Activated CD4-positive, alpha-beta memory T cell treated with anti-CD3 and anti-CD28 coated beads for 36 hours (primary cell): ENCODE data around the gene TXNRD2. TPM values are rescaled to one million over a fixed set of nuclear protein-coding genes. Genes with fewer than 3 reads are reported as not detected.
A peak's percentile ranks its signal among the peaks of the same experiment; 100 is the strongest.

ENCODE experiments used
- CTCF ChIA-PET: fragments of 350-600 bp; sonication (Branson Sonifier 250); formaldehyde crosslinking; loops from one replicate; lab custom pipeline; 2021; ENCODE audit warnings: antibody characterized with exemption, inconsistent platforms; lab: Charles Lee
- POLR2A ChIA-PET: fragments of 350-600 bp; sonication (Branson Sonifier 250); formaldehyde crosslinking; loops from one replicate; lab custom pipeline; 2021; ENCODE audit warnings: antibody characterized with exemption; lab: Charles Lee
- DNase-seq: peaks from one replicate; pipeline ENCODE4 v3.0.0-alpha.2; 2020
- H3K27ac Mint-ChIP-seq: one replicate; pipeline ENCODE4 v1.8.0; 2021; ENCODE audit warnings: mixed read lengths
- H3K27me3 Mint-ChIP-seq: one replicate; pipeline ENCODE4 v1.8.0; 2021; ENCODE audit warnings: mixed read lengths
- H3K36me3 Mint-ChIP-seq: one replicate; pipeline ENCODE4 v1.8.0; 2021; ENCODE audit warnings: mixed read lengths
- H3K4me1 Mint-ChIP-seq: one replicate; pipeline ENCODE4 v1.8.0; 2021; ENCODE audit warnings: low read depth, mixed read lengths
- H3K4me3 Mint-ChIP-seq: one replicate; pipeline ENCODE4 v1.8.0; 2021; ENCODE audit warnings: mild to moderate bottlenecking, mixed read lengths
- H3K9me3 Mint-ChIP-seq: one replicate; pipeline ENCODE4 v1.8.0; 2021; ENCODE audit warnings: mixed read lengths
- intact Hi-C: fragments of 100-400 bp; cut with micrococcal nuclease; formaldehyde crosslinking; loops from one replicate; pipeline ENCODE4 v1.15.1; 2023
- total RNA-seq, 2 experiments: library from RNA; stranded (reverse); gene quantifications; one replicate each; pipeline ENCODE4 v1.2.3, GENCODE V29; 2021

The TXNRD2 gene
- total RNA-seq, 2 experiments from 2014 or later: 23.3 to 23.4 TPM

- Mint-ChIP-seq H3K9me3 (no peaks in the 10 kb centered on the region), H3K27me3 (no peaks in the 10 kb centered on the region), H3K4me3 (no peak overlapping the region), H3K27ac (no peak overlapping the region), H3K36me3 (peaks cover 3% of the 10 kb centered on the region), H3K4me1 (peaks cover 4% of the 10 kb centered on the region)
- intact Hi-C loops: no loop called here
- DNase-seq: no peak
- CTCF ChIA-PET: interaction anchor here (3.7 to 4.6 kb wide), 2 partner anchors 9 to 171 kb away, joined by 13 to 19 read pairs; no protein-coding TSS in a partner anchor
- POLR2A ChIA-PET: no interaction called here
Observed at GRCh38 chr22:19901577-19902244, 39.9 kb downstream of the TXNRD2 start.

- Mint-ChIP-seq H3K27me3 (no peaks in the 10 kb centered on the region), H3K36me3 (peaks cover 2% of the 10 kb centered on the region), H3K9me3 (no peaks in the 10 kb centered on the region), H3K27ac (no peak overlapping the region), H3K4me3 (no peak overlapping the region), H3K4me1 (peaks cover 4% of the 10 kb centered on the region)
- no peak for DNase-seq
- CTCF ChIA-PET: interaction anchor here (3.7 to 4.6 kb wide), 2 partner anchors 9 to 170 kb away, joined by 13 to 19 read pairs; no protein-coding TSS in a partner anchor
- POLR2A ChIA-PET: no interaction called here
- intact Hi-C loops: no loop called here
Observed at GRCh38 chr22:19900707-19901436, 40.7 kb downstream of the TXNRD2 start.

GRCh38 chr22:19898831-19899567 is 42.6 kb downstream of the TXNRD2 start:
- Mint-ChIP-seq H3K27me3 (no peaks in the 10 kb centered on the region), H3K36me3 (peaks cover 2% of the 10 kb centered on the region), H3K27ac (no peak overlapping the region), H3K4me1 (peaks cover 6% of the 10 kb centered on the region), H3K9me3 (no peaks in the 10 kb centered on the region), H3K4me3 (no peak overlapping the region)
- intact Hi-C loops: no loop called here
- ChIA-PET CTCF (interaction anchor here (1.4 to 3.7 kb wide), 2 partner anchors 11 to 169 kb away, joined by 4 to 13 read pairs; no protein-coding TSS in a partner anchor), POLR2A (interaction anchor here (1.3 kb wide), 1 partner anchor 43 kb away, joined by 3 read pairs; no protein-coding TSS in a partner anchor)
- no peak for DNase-seq

- H3K27me3 Mint-ChIP-seq: no peaks in the 10 kb centered on the region
- H3K4me3 Mint-ChIP-seq: no peak overlapping the region
- no peak for DNase-seq
- no peak overlapping the region for H3K27ac Mint-ChIP-seq
- intact Hi-C loops: no loop called here
- H3K36me3 Mint-ChIP-seq: peaks cover 2% of the 10 kb centered on the region
- H3K4me1 Mint-ChIP-seq: peaks cover 15% of the 10 kb centered on the region
- no peaks in the 10 kb centered on the region for H3K9me3 Mint-ChIP-seq
- ChIA-PET POLR2A (interaction anchor here (1.3 kb wide), 1 partner anchor 43 kb away, joined by 3 read pairs; no protein-coding TSS in a partner anchor), CTCF (interaction anchor here (1.4 to 3.7 kb wide), 2 partner anchors 12 to 168 kb away, joined by 4 to 13 read pairs; no protein-coding TSS in a partner anchor)
Observed at GRCh38 chr22:19898145-19898544, 43.5 kb downstream of the TXNRD2 start.

GRCh38 chr22:19897726-19898125 is 43.9 kb downstream of the TXNRD2 start:
- ChIA-PET CTCF (interaction anchor here (0.8 to 1.8 kb wide), 2 partner anchors 14 to 167 kb away, joined by 3 to 6 read pairs; no protein-coding TSS in a partner anchor), POLR2A (no interaction called here)
- intact Hi-C loops: no loop called here
- H3K36me3 Mint-ChIP-seq: peaks cover 2% of the 10 kb centered on the region
- DNase-seq: no peak
- no peak overlapping the region for H3K4me3 Mint-ChIP-seq
- no peaks in the 10 kb centered on the region for H3K27me3 Mint-ChIP-seq
- H3K27ac Mint-ChIP-seq: no peak overlapping the region
- peaks cover 19% of the 10 kb centered on the region for H3K4me1 Mint-ChIP-seq
- no peaks in the 10 kb centered on the region for H3K9me3 Mint-ChIP-seq

GRCh38 chr22:19896665-19897355 is 44.8 kb downstream of the TXNRD2 start:
- ChIA-PET CTCF (interaction anchor here (0.8 to 1.8 kb wide), 3 partner anchors 13 to 167 kb away, joined by 3 to 8 read pairs (median 6); no protein-coding TSS in a partner anchor), POLR2A (interaction anchor here (0.6 kb wide), 1 partner anchor 791 kb away, joined by 3 read pairs; no protein-coding TSS in a partner anchor)
- H3K27ac Mint-ChIP-seq: no peak overlapping the region
- DNase-seq: peak; percentile 23
- peaks cover 2% of the 10 kb centered on the region for H3K36me3 Mint-ChIP-seq
- H3K9me3 Mint-ChIP-seq: no peaks in the 10 kb centered on the region
- H3K27me3 Mint-ChIP-seq: no peaks in the 10 kb centered on the region
- peaks cover 28% of the 10 kb centered on the region for H3K4me1 Mint-ChIP-seq
- intact Hi-C loops: no loop called here
- no peak overlapping the region for H3K4me3 Mint-ChIP-seq

- POLR2A ChIA-PET: no interaction called here
- intact Hi-C loops: no loop called here
- DNase-seq: no peak
- no peaks in the 10 kb centered on the region for H3K9me3 Mint-ChIP-seq
- H3K4me3 Mint-ChIP-seq: no peak overlapping the region
- CTCF ChIA-PET: no interaction called here
- no peak overlapping the region for H3K27ac Mint-ChIP-seq
- peaks cover 2% of the 10 kb centered on the region for H3K36me3 Mint-ChIP-seq
- H3K4me1 Mint-ChIP-seq: peaks cover 43% of the 10 kb centered on the region
- H3K27me3 Mint-ChIP-seq: no peaks in the 10 kb centered on the region
Observed at GRCh38 chr22:19895160-19895849, 46.3 kb downstream of the TXNRD2 start.

- intact Hi-C loops: loop anchor here (5.0 kb wide), 2 partner anchors 136 to 161 kb away; no protein-coding TSS in a partner anchor
- DNase-seq: no peak
- peaks cover 50% of the 10 kb centered on the region for H3K4me1 Mint-ChIP-seq
- CTCF ChIA-PET: no interaction called here
- no peaks in the 10 kb centered on the region for H3K27me3 Mint-ChIP-seq
- peaks cover 2% of the 10 kb centered on the region for H3K36me3 Mint-ChIP-seq
- no peak overlapping the region for H3K4me3 Mint-ChIP-seq
- H3K9me3 Mint-ChIP-seq: no peaks in the 10 kb centered on the region
- POLR2A ChIA-PET: no interaction called here
- no peak overlapping the region for H3K27ac Mint-ChIP-seq
Observed at GRCh38 chr22:19893363-19893762, 48.3 kb downstream of the TXNRD2 start.

GRCh38 chr22:19892925-19893324 is 48.7 kb downstream of the TXNRD2 start:
- Mint-ChIP-seq H3K4me3 (no peak overlapping the region), H3K4me1 (peaks cover 50% of the 10 kb centered on the region), H3K9me3 (no peaks in the 10 kb centered on the region), H3K27ac (peak overlapping the region; percentile 74), H3K36me3 (peaks cover 2% of the 10 kb centered on the region), H3K27me3 (no peaks in the 10 kb centered on the region)
- no peak for DNase-seq
- CTCF ChIA-PET: interaction anchor here (1.3 kb wide), 1 partner anchor 17 kb away, joined by 8 read pairs; no protein-coding TSS in a partner anchor
- POLR2A ChIA-PET: interaction anchor here (3.9 kb wide), 1 partner anchor 38 kb away, joined by 42 read pairs; the partner anchor contains the start of genes GNB1L and RTL10
- intact Hi-C loops: loop anchor here (1.0 to 5.0 kb wide), 3 partner anchors 38 to 161 kb away; no protein-coding TSS in a partner anchor

GRCh38 chr22:19892257-19892879 is 49.2 kb downstream of the TXNRD2 start:
- Mint-ChIP-seq H3K27me3 (no peaks in the 10 kb centered on the region), H3K4me1 (peaks cover 52% of the 10 kb centered on the region)

More at GRCh38 chr22:19892257-19892879, 49.2 kb downstream of the TXNRD2 start:
- H3K4me3 Mint-ChIP-seq: peak overlapping the region; percentile 69
- DNase-seq: peak; percentile 80
- intact Hi-C loops: loop anchor here (1.0 to 5.0 kb wide), 3 partner anchors 37 to 160 kb away; no protein-coding TSS in a partner anchor
- peaks cover 1% of the 10 kb centered on the region for H3K36me3 Mint-ChIP-seq
- H3K9me3 Mint-ChIP-seq: no peaks in the 10 kb centered on the region
- peak overlapping the region; percentile 95 for H3K27ac Mint-ChIP-seq
- POLR2A ChIA-PET: interaction anchor here (0.8 to 3.9 kb wide), 2 partner anchors 37 to 44 kb away, joined by 3 to 42 read pairs; partner anchors contain the start of genes GNB1L and RTL10
- CTCF ChIA-PET: interaction anchor here (0.8 to 2.7 kb wide), 4 partner anchors 18 to 414 kb away, joined by 3 to 22 read pairs (median 6); no protein-coding TSS in a partner anchor
